Measurements from ENCODE around the gene SDCCAG8.
"Not testable (repeated sequence)": the region's sequence is repeated elsewhere in the genome, so short reads cannot be mapped to it uniquely, and the experiment has no call there.

Gene SDCCAG8

DNA sequence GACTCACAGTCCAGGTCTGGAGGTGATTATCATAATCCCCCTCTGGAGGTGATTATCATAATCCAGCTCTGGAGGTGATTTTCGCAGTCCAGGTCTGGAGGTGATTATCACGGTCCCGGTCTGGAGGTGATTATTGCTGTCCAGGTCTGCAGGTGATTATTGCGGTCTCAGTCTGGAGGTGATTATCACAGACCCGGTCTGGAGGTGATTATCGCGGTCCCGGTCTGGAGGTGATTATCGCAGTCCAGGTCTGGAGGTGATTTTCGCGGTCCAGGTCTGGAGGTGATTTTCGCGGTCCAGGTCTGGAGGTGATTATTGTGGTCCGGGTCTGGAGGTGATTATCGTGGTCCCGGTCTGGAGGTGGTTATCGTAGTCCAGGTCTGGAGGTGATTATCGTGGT is 76.6 kb downstream of the SDCCAG8 start:
- FAIRE-seq = no peak

DNA sequence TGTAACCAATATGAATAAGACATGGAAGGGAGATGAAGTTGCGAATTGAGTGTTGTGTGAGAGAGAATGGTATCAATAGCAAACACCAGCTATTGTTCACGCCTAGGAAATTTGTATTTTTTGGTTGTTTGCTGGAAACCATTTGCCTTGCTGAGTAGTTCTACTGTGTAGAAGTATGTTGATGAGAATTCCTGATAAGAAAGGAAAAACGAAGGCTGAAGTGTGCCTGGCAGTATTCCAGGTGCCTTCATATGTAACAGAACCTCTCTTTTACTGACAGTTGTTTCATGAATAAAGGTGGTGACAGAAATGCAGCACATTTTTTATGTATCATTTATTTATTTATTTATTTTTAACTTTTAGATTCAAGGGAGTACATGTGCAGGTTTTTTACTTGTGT is 79.5 kb downstream of the SDCCAG8 start:
- FAIRE-seq (no peak), DNase-seq (ENCODE audit: low spot score) (no peak)

More for the DNA sequence above, 76.6 kb downstream of the SDCCAG8 start:
- DNase-seq (ENCODE audit: low spot score) = no peak

DNA sequence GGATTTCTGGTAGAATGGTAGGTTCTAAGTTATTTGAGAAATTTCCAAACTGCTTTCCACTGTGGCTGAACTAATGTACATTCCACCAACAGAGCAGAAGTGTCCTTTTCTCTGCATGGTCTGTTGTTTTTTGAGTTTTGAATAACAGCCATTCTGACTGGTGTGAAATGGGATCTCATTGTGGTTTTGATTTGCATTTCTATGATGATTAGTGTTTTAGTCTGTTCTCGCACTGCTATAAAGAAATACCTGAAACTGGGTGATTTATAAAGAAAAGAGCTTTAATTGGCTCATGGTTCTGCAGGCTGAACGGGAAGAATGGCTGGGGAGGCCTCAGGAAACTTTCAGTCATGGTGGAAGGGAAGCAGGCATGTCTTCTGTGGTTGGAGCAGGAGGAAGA is 80.3 kb downstream of the SDCCAG8 start:
- FAIRE-seq = no peak
- no peak for DNase-seq (ENCODE audit: low spot score)

DNA sequence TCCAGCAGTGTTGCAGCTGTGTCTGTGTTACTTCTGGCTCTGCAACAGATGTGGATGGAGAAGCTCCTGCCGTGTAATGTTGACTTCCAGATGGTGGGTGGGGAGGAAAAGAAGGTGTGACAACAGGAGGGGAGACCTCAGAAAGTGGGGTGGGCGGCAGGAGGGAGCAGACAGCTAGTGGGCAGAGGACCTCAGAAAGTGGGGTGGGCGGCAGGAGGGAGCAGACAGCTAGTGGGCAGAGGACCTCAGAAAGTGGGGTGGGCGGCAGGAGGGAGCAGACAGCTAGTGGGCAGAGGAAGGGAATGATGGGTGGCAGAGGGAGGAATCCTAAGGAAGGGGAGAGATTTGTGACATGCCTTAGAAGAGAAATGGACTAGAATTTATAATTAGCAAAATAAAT is 83.0 kb downstream of the SDCCAG8 start:
- FAIRE-seq; DNase-seq (ENCODE audit: low spot score): not testable (repeated sequence)

DNA sequence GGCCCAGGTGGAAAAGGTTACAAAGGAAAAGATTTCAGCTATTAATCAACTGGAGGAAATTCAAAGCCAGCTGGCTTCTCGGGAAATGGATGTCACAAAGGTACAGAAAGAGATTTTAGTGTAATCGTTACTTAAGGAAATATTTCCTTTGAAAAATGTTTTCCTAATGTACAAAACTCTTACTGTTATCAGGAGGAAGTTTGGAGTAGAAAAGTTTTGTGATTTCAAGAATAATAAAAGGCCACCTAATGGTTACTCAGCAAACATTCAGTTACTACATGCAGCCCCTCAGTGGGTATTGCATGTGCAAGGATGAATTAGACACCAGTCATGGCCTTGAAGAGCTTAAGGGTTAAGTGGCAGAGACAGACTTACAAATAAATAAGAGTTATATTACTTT is 85.2 kb downstream of the SDCCAG8 start:
- DNase-seq (ENCODE audit: low spot score) = no peak
- no peak for FAIRE-seq

DNA sequence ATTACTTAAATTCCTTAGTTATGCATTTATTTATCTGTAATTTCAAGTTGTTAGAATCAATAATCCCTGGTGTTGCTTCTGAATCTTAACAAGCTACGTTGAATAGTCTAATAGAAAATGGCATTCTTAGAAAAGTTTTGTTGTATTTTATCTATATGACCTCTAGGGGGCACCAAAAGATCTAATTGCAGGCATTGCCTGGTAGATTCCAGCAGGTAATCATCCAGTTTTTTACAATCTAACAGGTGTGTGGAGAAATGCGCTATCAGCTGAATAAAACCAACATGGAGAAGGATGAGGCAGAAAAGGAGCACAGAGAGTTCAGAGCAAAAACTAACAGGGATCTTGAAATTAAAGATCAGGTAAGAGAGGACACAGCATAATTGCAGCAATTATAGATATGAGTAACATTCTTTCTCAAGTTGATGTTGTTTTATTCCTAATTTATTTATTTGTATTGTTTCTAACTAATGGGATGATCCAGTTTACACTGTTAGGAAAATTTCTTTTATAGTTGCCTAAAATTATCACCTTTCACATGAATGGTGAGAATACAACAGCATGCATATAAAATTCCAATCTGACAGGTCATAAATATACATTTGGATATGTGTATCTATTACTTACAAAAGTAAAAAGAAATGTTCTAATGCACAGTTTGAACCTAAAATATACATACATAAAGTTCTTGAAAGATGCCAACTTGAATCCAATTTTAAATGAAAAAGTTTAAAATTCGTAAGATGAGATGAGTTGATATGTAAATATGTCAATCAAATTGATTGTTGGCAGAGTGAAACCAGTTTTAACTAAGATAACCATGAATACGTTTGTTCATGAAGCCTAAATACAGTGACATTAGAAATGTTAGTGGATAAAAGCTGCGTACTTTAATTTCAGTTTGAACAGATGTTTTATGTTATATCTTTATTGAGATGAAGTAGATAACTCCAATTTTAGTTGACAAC is 88.4 kb downstream of the SDCCAG8 start:
- FAIRE-seq = peak; percentile 85
- peak; percentile 60 for DNase-seq (ENCODE audit: low spot score)

DNA sequence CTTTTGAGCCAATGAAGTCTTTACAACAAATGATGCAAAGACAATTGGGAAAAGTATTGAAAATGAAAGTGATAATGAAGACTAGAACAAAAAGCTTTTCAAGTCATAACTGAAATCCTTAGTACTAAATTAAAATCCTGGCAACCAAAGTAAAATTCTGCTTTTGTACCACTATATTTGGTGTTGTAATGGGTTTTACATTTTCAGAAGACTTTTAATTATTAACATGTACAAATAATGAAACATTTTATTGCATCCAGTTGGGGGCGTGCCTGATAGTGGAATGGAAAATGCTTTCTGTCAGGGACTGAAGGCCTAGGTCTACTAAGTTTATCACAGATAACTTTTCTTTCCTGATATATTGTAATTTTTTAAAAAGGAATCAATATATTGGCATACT is 89.4 kb downstream of the SDCCAG8 start:
- FAIRE-seq (peak; percentile 26), DNase-seq (ENCODE audit: low spot score) (peak; percentile 14)

DNA sequence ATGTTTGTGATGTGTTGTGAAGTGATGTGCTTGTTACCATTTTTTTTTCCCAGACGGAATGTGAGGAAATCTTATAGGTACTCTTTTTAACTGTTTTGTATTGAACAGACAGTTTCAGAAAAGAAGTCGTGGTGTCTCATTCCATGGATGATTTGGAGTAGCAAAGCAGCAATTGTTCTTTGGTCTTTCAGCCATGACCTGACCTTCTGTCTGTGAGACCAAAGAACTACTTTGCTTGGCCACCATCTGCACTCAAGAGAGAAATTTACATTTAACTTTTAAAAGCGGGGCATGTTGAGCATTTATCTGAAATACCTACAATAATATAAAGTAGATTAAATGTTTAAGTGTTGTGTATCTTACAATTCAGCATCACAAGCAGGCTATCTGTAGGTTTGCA is 90.2 kb downstream of the SDCCAG8 start:
- no peak for FAIRE-seq
- DNase-seq (ENCODE audit: low spot score) = no peak

DNA sequence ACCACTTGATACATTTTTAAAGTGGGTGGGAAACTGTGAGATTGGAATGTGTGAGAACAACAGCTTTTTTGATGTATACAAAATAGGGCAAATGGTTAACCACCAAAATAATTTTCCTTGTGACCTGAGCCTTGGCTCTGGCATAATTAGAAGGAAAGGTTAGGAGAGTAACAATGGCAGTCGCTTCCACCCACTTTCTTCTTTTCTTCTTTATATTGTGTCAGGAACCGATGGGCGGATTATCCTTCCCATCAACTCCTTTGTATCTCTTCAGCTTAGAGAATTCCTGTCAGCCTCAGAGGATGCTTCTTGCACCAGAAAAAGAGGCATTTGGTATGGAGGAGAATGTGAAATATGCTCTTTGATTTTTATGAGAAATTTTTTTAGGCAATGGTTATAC is 90.6 kb downstream of the SDCCAG8 start:
- FAIRE-seq (no peak), DNase-seq (ENCODE audit: low spot score) (no peak)

DNA sequence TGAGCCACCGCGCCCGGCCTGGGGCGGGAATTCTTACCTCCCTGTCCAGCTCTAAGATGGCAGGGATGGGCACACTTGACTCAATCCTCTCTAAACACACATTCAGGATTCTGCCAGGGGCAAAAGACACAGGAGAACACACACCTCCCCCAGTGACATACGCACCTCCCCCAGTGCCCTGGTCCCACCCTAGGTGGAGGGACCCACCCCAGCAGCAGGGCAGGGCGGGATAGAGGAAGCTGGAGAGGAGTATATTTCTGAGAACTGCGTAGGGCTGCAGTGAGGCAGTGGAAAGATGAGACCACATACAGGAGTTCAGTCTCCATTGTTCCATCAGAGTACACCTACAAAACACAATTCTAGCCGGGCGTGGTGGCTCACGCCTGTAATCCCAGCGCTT is 92.5 kb downstream of the SDCCAG8 start:
- DNase-seq (ENCODE audit: low spot score) (no peak), FAIRE-seq (no peak)

DNA sequence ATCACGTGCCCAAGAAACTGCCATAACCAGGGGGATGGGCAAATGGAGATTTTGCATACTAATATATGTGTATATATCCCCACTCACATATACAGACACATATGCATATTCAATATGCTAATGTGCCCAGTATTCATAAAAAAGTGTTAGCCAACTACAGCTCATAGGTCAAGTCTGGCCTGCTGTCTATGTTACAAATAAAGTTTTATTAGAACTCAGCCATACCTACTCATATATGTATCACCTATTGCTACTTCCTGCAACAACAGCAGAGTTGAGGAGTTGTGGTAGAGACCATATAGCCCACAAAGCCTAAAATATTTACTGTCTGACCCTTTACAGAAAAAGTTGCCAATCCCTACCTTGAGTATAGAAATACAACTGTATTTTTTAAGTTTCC is 93.3 kb downstream of the SDCCAG8 start:
- DNase-seq (ENCODE audit: low spot score) = no peak
- FAIRE-seq = no peak

DNA sequence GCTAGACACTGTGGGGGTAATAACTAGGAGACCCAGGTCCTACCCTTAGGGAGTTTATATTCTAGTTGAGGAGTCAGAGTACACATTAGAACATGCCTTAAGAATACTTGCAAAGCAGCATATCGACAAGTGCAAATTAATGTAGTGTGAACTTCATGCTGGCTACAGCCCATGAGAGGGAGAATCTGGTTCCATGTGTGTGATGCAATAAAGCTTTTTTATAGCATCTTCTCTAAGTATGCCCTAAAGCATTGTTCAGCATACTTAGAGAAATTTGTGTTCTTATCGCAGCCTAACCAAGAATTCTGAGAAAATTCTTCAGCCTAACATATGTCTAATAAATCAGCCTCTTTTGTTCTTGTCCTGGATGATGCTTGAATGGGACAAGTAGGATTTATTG is 95.5 kb downstream of the SDCCAG8 start:
- DNase-seq (ENCODE audit: low spot score) (no peak), FAIRE-seq (no peak)

DNA sequence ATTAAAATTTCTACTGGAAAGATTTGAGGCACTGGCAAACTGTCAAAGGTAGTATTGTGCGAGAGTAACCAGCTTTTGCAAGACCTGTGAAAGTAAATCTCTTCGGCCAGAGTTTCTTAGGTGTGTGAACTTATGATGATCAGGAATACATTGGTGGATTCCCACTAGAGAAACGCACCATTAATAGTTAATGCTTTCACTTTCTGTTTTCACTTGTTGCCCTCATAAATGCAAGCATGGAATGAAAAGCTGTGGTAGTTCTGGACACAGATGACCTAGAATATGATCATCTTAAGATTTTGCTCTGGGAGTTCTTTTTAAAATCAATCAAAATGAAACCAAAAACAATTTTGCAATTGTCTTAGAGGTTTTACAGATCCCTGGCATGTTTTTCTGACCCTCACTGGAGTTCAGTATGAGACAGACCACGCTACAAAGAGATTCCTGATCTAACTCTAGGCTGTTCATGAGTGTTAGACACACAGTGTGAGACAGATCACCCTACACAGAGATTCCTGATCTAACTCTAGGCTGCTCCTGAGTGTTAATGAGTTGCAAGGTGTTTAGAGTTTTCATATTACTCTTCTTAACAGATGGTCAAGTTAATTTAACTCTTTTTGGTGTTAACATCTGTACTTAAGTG is 98.8 kb downstream of the SDCCAG8 start:
- no peak for FAIRE-seq
- no peak for DNase-seq (ENCODE audit: low spot score)

DNA sequence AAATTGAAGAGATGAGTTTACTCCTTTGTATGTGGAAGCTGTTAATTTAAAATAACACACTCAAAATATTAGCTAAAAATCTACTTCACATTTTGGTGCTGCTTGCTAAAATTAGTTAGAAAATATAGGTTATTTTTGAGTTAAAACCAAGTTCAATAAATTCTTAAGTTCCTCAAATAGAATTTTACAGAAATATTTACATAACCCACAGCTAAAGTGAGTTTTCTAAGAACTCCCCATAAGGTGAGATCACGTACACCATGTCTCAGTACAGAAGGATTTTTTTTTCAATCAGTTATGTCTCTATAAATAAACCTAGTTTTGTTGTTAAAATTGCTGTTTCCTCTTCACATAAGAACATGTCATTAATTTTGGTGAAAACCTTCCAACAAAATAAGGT is 108.0 kb downstream of the SDCCAG8 start:
- DNase-seq (ENCODE audit: low spot score) = no peak

DNA sequence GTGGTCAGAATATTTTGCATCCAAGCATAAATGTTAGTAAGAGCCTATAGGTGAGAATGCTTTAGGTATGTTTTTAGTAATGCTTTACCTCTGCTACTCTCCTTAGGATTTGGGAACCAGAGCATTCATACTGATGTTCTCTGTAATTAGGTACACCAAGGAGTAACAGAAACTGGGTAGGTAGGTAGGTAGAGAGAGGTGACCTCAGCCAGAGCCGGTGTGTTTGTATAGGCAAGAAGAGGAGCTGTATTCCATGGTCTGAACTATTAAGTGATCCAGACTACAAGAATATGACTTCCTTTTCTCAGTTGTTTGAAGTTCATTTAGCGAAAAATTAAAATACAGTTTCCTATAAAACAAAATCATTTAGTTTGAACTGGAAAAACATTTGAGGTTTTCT is 108.5 kb downstream of the SDCCAG8 start:
- no peak for DNase-seq (ENCODE audit: low spot score)
- no peak for FAIRE-seq

More for the DNA sequence above, 108.0 kb downstream of the SDCCAG8 start:
- no peak for FAIRE-seq

DNA sequence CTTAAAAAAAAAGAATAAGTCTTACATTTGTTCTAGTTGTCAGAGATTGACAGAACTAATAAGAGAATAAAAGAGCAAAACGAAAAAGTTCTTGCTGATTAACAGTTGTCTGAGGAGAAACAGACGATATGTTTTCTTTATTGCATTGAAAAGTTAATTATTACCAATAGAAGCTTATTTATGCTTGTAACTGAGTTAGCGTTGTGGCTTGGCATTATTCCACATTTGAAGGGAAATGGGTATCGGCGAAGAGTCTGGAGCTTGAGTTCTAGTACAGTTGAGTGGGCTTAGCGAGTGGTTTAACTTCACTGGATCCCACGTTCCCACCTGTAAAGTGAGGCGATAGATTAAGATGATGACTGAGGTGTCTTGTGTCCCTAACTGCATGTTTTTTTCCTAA is 109.0 kb downstream of the SDCCAG8 start:
- FAIRE-seq (peak; percentile 40), DNase-seq (ENCODE audit: low spot score) (peak; percentile 29)

DNA sequence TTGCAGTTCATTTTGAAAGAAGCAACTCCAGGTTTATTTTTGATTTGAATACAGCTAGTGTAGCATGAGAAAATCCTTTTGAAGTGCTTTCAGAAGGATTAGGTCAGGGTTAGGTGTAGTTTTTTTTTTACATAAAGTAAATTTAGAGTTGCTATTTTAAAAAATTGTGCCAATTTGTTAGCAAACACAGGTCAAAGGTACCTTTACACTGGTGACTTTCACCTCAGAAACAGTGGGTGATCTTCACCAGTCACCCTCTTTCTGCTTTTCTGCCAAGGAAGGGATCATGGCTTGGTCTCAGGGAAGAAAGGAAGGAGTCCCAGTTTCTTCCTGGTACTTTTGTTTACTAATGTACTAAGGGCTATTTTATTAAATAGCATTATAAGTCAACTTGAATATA is 111.5 kb downstream of the SDCCAG8 start:
- FAIRE-seq (no peak), DNase-seq (ENCODE audit: low spot score) (no peak)

DNA sequence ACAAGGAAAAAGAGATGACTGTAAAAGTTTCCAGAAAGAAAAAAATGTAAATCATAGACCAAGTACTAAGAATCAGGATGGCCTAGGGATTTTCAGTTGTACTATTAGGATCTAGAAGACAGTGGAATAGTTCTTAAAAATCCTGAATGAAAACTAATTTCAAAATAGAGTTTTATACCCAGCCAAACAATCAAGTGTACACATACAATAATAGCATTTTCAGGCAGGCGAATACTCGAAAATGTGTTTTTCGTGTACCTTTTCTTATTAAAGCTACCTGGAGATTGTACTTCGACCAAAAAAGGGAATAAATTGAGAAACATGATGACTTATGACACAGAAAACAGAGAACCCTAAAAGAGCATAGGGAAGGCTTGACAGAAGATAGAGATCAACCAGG is 118.6 kb downstream of the SDCCAG8 start:
- no peak for DNase-seq (ENCODE audit: low spot score)
- no peak for FAIRE-seq

DNA sequence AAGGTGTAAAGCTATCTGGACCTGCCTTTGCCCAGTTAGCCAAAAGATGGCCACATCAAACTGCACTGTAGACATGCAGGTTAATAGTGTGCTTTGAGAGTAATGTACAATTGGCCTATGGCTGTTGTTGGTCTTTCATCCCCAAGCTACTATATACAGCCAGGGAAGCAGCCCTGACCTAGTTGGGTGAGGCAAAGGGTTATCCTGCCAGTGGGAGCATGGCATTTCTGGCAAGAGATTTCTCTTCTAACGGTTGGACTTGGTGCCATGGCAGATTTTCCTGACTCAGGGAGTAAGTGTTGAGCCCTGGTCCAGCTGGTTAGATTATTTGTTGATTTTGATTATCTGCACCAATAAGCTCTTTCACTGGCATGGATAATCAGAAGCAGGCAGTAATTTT is 119.8 kb downstream of the SDCCAG8 start:
- FAIRE-seq (no peak), DNase-seq (ENCODE audit: low spot score) (no peak)

DNA sequence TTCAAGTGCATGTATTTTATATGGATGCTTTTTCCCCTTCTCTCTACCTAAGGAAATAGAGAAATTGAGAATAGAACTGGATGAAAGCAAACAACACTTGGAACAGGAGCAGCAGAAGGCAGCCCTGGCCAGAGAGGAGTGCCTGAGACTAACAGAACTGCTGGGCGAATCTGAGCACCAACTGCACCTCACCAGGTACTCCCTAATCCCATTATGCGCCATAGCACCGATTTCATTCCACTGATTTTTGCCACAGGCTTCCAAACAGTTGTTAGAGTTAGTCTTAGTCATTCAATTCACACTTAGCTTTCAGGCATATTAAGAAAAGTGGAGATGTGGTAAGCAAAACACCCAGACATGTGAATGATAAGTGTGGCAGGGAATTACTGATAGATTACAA is 122.8 kb downstream of the SDCCAG8 start:
- DNase-seq (ENCODE audit: low spot score) = no peak
- FAIRE-seq = no peak

DNA sequence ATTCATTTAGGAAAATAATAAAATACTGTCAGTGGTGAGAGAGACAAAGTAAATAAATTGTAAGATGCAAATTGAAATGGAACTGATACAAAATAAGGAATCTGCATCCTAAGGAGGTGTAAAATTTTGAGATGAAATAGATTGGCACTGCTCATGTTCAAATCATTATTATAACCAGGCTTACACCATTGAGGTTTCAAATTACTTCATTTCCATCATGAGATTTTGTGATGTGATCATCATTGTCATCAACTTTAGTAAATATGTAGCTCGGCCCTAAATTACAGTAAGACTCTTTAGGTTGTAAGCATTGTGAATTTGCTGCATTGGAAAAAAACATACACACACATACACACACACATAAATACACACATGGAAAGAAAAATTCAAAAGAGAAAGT is 123.4 kb downstream of the SDCCAG8 start:
- DNase-seq (ENCODE audit: low spot score) = no peak
- no peak for FAIRE-seq

DNA sequence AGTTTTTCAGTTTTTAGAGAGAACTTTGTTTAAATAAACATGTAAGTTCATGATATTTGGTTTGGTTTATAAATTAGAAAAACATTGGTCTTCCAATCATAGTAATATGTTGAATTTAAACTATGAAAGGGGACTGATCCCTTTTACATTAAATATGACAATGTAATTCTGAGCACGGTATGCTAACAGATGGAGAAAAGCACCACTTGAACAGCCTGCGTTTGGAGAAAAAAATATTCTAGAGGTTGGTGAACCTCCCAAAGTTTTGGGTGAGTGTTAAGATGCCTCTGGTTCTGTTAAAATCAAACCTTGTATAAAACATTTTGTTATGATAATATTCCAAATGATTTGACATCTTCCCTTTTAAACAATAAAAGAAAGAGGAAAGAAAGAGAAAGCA is 123.9 kb downstream of the SDCCAG8 start:
- no peak for FAIRE-seq
- no peak for DNase-seq (ENCODE audit: low spot score)

DNA sequence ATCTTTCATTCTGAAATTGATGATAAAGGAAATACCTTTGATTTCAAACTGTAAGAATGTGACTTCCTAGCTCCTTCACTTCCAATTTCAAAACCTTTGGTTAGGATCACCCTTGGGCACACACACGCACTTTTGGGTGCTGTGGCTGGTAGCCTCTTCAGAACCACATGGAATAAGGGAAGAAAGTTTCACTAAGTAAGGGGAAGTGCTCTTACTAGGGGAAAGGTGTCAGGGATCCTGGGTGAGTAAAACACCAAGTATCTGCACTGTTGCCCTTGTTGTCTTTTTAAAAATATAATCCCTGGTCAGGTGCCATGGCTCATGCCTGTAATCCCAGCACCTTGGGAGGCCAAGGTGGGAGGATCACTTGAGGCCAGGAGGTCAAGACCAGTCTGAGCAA is 132.4 kb downstream of the SDCCAG8 start:
- FAIRE-seq (no peak), DNase-seq (ENCODE audit: low spot score) (no peak)

Measured in RCC 7860 (cell line).